HepG2 (cell line): ENCODE measurements around the gene HYLS1. TPM values are rescaled to one million over a fixed set of nuclear protein-coding genes. Genes with fewer than 3 reads are reported as not detected.

ENCODE experiments used
- ATAC-seq: fragments of 200-7000 bp; cut with Tn5 transposase; 3 replicates; pipeline ENCODE4 v1.9.1; 2020; ENCODE audit warnings: mild to moderate bottlenecking, moderate library complexity
- BruUV-seq: library from RNA; stranded (reverse); fragments of 400-500 nt; replicated peaks from 2 replicates; lab custom pipeline; 2021; lab: Mats Ljungman, UMichigan
- CTCF ChIA-PET: fragments of 300-600 bp; formaldehyde crosslinking; extraction: SDS; loops from one replicate; lab custom pipeline; 2021; ENCODE audit warnings: low total read pairs, inconsistent platforms, low intra/inter-chr PET ratio; lab: Yijun Ruan, JAX
- POLR2A ChIA-PET: fragments of 350-600 bp; sonication (Branson Sonifier 250); formaldehyde crosslinking; loops from one replicate; lab custom pipeline; 2020; ENCODE audit warnings: antibody characterized with exemption, inconsistent platforms; lab: Yijun Ruan, JAX
- DNase-seq: peaks from one replicate; pipeline ENCODE4 v3.0.0-alpha.2; 2015; ENCODE audit warnings: low spot score
- FAIRE-seq: peaks from 3 replicates; lab custom pipeline; 2011; peaks lifted over from hg19 to GRCh38; lab: Jason Lieb, UNC
- H2AFZ ChIP-seq: one replicate; pipeline ENCODE4 v1.6.1; 2011; ENCODE audit warnings: low read length, inconsistent platforms
- H3K27ac ChIP-seq: fragments of 300-600 bp; 3 replicates; pipeline ENCODE4 v1.8.0; 2011; ENCODE audit warnings: mixed run types, mild to moderate bottlenecking, mixed read lengths, low read length, inconsistent platforms; ENCODE audit not compliant: insufficient read depth; ENCODE audit errors: extremely low read length
- H3K27me3 ChIP-seq, 2 experiments: fragments of 200-600 bp in 1 of 2; 2 replicates in 1 of 2; 3 replicates in 1 of 2; pipeline versions ENCODE4 v1.6.0 to v1.8.0; 2011; ENCODE audit warnings: low read length in 2 of 2, mild to moderate bottlenecking in 2 of 2, moderate library complexity in 2 of 2, inconsistent platforms in 1 of 2; ENCODE audit not compliant: insufficient read depth in 2 of 2, control insufficient read depth in 1 of 2
- H3K36me3 ChIP-seq, 2 experiments: fragments of 200-600 bp in 1 of 2; replicated peaks in 1 of 2; 2 replicates in 1 of 2; 3 replicates in 1 of 2; pipeline versions ENCODE4 v1.5.1 to v1.8.0; 2011; ENCODE audit warnings: low read length in 2 of 2, inconsistent platforms in 1 of 2; ENCODE audit not compliant: insufficient read depth in 2 of 2, control insufficient read depth in 1 of 2
- H3K4me1 ChIP-seq: 2 replicates; pipeline ENCODE4 v1.5.1; 2012; ENCODE audit warnings: low read length, inconsistent platforms; ENCODE audit not compliant: insufficient read depth
- H3K4me2 ChIP-seq: 2 replicates; pipeline ENCODE4 v1.6.0; 2011; ENCODE audit warnings: low read depth, low read length, inconsistent platforms
- H3K4me3 ChIP-seq, 3 experiments: fragments of 200-600 bp in 1 of 3; sonication (generic), shearing (Covaris generic) in 1 of 3; replicated peaks in 1 of 3; 2 replicates each; pipeline ENCODE4 v1.5.1; 2011 to 2016; ENCODE audit warnings: low read length in 3 of 3, inconsistent platforms in 2 of 3, low read depth in 2 of 3, mild to moderate bottlenecking in 2 of 3, control low read depth in 1 of 3, mixed read lengths in 1 of 3; ENCODE audit not compliant: insufficient read depth in 1 of 3
- H3K79me2 ChIP-seq: one replicate; pipeline ENCODE4 v1.6.1; 2011; ENCODE audit warnings: low read length, inconsistent platforms; ENCODE audit not compliant: insufficient read depth
- H3K9ac ChIP-seq: 2 replicates; pipeline ENCODE4 v1.6.0; 2011; ENCODE audit warnings: mild to moderate bottlenecking, low read depth, low read length, inconsistent platforms; ENCODE audit not compliant: insufficient read depth
- H3K9me3 ChIP-seq: 2 replicates; pipeline ENCODE4 v1.5.1; 2012; ENCODE audit warnings: mild to moderate bottlenecking, low read length
- H4K20me1 ChIP-seq: 2 replicates; pipeline ENCODE4 v1.6.0; 2011; ENCODE audit warnings: inconsistent platforms, mild to moderate bottlenecking, low read length, moderate library complexity; ENCODE audit not compliant: insufficient read depth
- NONO ChIP-seq, 2 experiments: fragments of 450-650 bp in 1 of 2; sonication (generic) in 1 of 2; formaldehyde crosslinking in 1 of 2; IDR thresholded peaks in 1 of 2; conservative IDR thresholded peaks in 1 of 2; 2 replicates each; pipeline versions ENCODE4 v1.6.1 to v1.8.0; 2017 to 2022; ENCODE audit warnings: mild to moderate bottlenecking in 1 of 2, missing genetic modification reagents in 1 of 2, moderate library complexity in 1 of 2
- RFX5 ChIP-seq: IDR thresholded peaks from 2 replicates; pipeline ENCODE4 v1.6.1; 2011; ENCODE audit warnings: low read depth, low read length, improper control_type of control experiment
- SATB2 ChIP-seq: sonication (generic); formaldehyde crosslinking; IDR thresholded peaks from 2 replicates; pipeline ENCODE4 v1.5.0; 2020; ENCODE audit warnings: missing genetic modification reagents
- ZNF251 ChIP-seq: sonication (generic); formaldehyde crosslinking; IDR thresholded peaks from 2 replicates; pipeline ENCODE4 v1.9.0; 2021; ENCODE audit warnings: mild to moderate bottlenecking, missing genetic modification reagents
- ZNF720 ChIP-seq: sonication (generic); formaldehyde crosslinking; IDR thresholded peaks from 2 replicates; pipeline ENCODE4 v1.4.0; 2020; ENCODE audit warnings: missing genetic modification reagents
- ZNF878 ChIP-seq: sonication (generic); formaldehyde crosslinking; IDR thresholded peaks from 2 replicates; pipeline ENCODE4 v1.8.1; 2023; ENCODE audit warnings: mild to moderate bottlenecking, missing genetic modification reagents, moderate library complexity
- ZZZ3 ChIP-seq: sonication (generic); formaldehyde crosslinking; IDR thresholded peaks from 2 replicates; pipeline ENCODE4 v1.4.0; 2020; ENCODE audit warnings: missing genetic modification reagents, mild to moderate bottlenecking, borderline replicate concordance
- in situ Hi-C: cut with HindIII; loops from 2 replicates; pipeline ENCODE4 v1.10.0; 2017; ENCODE audit warnings: low pct_unique_long_range_greater_than_20kb; ENCODE audit not compliant: extremely low pct_ligation_motif_present
- intact Hi-C: fragments of 100-400 bp; cut with micrococcal nuclease; formaldehyde crosslinking; loops from one replicate; pipeline ENCODE4 v1.10.0; 2022; ENCODE audit not compliant: unreplicated experiment
- polyA plus RNA-seq, 8 experiments: library from polyadenylated mRNA; depleted of rRNA in 3 of 8; stranded (reverse) in 7 of 8; unstranded in 1 of 8; fragments of >200 nt; fragmentation: Illumina TruSeq in 4 of 8; extraction: Trizol in 4 of 8; gene quantifications; 2 replicates each; pipeline versions ENCODE4 v1.2.1 to v1.2.3, GENCODE V29; 2011 to 2016; ENCODE audit warnings: low read depth in 4 of 8, missing spikeins in 1 of 8, mixed read lengths in 1 of 8; ENCODE audit not compliant: insufficient read depth in 1 of 8
- total RNA-seq, 5 experiments: library from RNA; depleted of rRNA; stranded (reverse); fragments of >200 nt; fragmentation: Illumina TruSeq; extraction: Trizol; gene quantifications; 2 replicates each; pipeline ENCODE4 v1.2.3, GENCODE V29; 2016; ENCODE audit warnings: low read depth in 1 of 5
- TF ChIP-seq, protein P1 (sequence below), 2 experiments: fragments of 450-650 bp in 1 of 2; sonication (generic) in 1 of 2; formaldehyde crosslinking; IDR thresholded peaks; 2 replicates each; pipeline versions ENCODE4 v1.5.0 to v1.8.0; 2020 to 2022; ENCODE audit warnings: mild to moderate bottlenecking in 1 of 2, missing genetic modification reagents in 1 of 2
- TF ChIP-seq, protein P2 (sequence below): sonication (generic); formaldehyde crosslinking; IDR thresholded peaks from 2 replicates; pipeline ENCODE4 v1.5.0; 2020; ENCODE audit warnings: mild to moderate bottlenecking, missing genetic modification reagents, borderline replicate concordance
- TF ChIP-seq, protein P3 (sequence below): sonication (generic); formaldehyde crosslinking; IDR thresholded peaks from 2 replicates; pipeline ENCODE4 v1.4.0; 2020; ENCODE audit warnings: missing genetic modification reagents, borderline replicate concordance
- TF ChIP-seq, protein P4 (sequence below): sonication (generic); formaldehyde crosslinking; IDR thresholded peaks from 2 replicates; pipeline ENCODE4 v1.4.0; 2020; ENCODE audit warnings: mild to moderate bottlenecking, missing genetic modification reagents

The HYLS1 gene
- total and polyA plus RNA-seq, 2 of the 13 experiments (the other 11 are each of a cell fraction or from before 2014, with no cell fraction given), result 1.3 to 3.8 TPM

DNA sequence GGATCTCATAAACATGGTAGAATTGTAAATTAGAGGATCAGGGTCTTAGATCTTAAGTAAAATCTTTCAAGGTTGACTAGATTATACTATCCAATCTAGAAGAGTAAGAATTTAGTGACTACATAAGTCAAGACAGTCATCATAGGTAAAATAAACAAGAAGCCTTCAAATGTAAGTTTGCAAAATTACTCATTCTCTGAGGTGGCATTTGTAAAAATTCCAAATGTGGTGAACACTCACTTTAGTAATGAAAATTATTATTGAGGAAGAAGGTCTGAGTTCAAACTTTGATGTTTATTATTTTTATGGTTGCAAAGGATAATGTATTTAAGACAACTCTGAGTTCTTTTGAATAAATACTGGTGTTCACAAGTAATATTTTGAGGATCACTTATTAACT is 4.6 kb downstream of the HYLS1 start:
- ATAC-seq (no peak), DNase-seq (no peak), FAIRE-seq (no peak)
- Histone ChIP-seq H3K4me3 (no peak overlapping the region), H3K36me3 (peaks cover 0 to 17% of the 10 kb centered on the region in 2 experiments; a peak in 2 of 5 replicates), H3K4me2 (no peak overlapping the region), H3K9me3 (no peaks in the 10 kb centered on the region), H3K4me1 (peaks cover 23% of the 10 kb centered on the region), H3K27ac (no peak overlapping the region), H4K20me1 (no peaks in the 10 kb centered on the region), H3K79me2 (no peaks in the 10 kb centered on the region), H3K27me3 (no peaks in the 10 kb centered on the region), H3K9ac (no peak overlapping the region), H2AFZ (no peak overlapping the region)
- in situ Hi-C loops, result no loop called here
- intact Hi-C loops, result no loop called here
- ChIA-PET CTCF (no interaction called here), POLR2A (no interaction called here)
- no TSS peak for BruUV-seq
- TF ChIP-seq RFX5, result no peak
- TF ChIP-seq ZZZ3 (CRISPR knock-in tag), result no peak
- TF ChIP-seq NONO (IDR thresholded peaks at IDR 0.05), result no peak
- TF ChIP-seq NONO (CRISPR knock-in tag; conservative IDR thresholded peaks at IDR 0.05), result no peak
- TF ChIP-seq, all 625 proteins: peak for 0

DNA sequence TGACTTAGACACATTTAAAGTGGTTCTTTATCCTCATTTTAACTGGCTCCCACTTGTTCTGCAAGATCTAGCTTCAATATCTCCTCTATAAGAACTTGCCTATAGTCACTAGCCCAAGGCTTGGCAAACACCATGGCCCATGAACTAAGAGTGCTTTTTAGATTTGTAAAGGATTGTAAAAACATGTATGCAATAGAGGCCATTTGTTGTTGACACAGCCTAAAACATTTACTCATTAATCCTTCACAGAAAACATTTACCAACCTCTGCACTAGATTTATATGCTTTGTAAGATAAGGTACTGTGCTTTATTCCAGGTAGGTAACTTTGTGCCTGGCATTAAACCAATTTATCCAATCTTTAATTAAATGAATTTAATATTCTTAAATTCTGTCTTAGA is 5.5 kb downstream of the HYLS1 start:
- H3K4me1 ChIP-seq, result peaks cover 20% of the 10 kb centered on the region
- intact Hi-C loops, result no loop called here
- H3K27ac ChIP-seq, result no peak overlapping the region
- ChIA-PET POLR2A (interaction anchor here (1.2 kb wide), 1 partner anchor 10 kb away, joined by 3 read pairs; the partner anchor contains the start of gene PUS3), CTCF (no interaction called here)
- in situ Hi-C loops, result no loop called here
- peaks cover 0 to 17% of the 10 kb centered on the region in 2 experiments; a peak in 2 of 5 replicates for H3K36me3 ChIP-seq
- H2AFZ ChIP-seq, result no peak overlapping the region
- FAIRE-seq (no peak), DNase-seq (no peak), ATAC-seq (no peak)
- no peaks in the 10 kb centered on the region for H3K79me2 ChIP-seq
- H3K4me3 ChIP-seq, result no peak overlapping the region
- H3K4me2 ChIP-seq, result no peak overlapping the region
- H4K20me1 ChIP-seq, result no peaks in the 10 kb centered on the region
- H3K9me3 ChIP-seq, result no peaks in the 10 kb centered on the region
- no TSS peak for BruUV-seq
- no peak overlapping the region for H3K9ac ChIP-seq
- no peaks in the 10 kb centered on the region for H3K27me3 ChIP-seq
- TF ChIP-seq, protein P1, sequence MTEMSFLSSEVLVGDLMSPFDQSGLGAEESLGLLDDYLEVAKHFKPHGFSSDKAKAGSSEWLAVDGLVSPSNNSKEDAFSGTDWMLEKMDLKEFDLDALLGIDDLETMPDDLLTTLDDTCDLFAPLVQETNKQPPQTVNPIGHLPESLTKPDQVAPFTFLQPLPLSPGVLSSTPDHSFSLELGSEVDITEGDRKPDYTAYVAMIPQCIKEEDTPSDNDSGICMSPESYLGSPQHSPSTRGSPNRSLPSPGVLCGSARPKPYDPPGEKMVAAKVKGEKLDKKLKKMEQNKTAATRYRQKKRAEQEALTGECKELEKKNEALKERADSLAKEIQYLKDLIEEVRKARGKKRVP (CRISPR knock-in tag; IDR thresholded peaks at IDR 0.05), result no peak
- TF ChIP-seq ZNF878 (no peak), ZNF720 (no peak), SATB2 (CRISPR knock-in tag) (no peak), ZNF251 (CRISPR knock-in tag) (no peak)
- TF ChIP-seq, protein P2, sequence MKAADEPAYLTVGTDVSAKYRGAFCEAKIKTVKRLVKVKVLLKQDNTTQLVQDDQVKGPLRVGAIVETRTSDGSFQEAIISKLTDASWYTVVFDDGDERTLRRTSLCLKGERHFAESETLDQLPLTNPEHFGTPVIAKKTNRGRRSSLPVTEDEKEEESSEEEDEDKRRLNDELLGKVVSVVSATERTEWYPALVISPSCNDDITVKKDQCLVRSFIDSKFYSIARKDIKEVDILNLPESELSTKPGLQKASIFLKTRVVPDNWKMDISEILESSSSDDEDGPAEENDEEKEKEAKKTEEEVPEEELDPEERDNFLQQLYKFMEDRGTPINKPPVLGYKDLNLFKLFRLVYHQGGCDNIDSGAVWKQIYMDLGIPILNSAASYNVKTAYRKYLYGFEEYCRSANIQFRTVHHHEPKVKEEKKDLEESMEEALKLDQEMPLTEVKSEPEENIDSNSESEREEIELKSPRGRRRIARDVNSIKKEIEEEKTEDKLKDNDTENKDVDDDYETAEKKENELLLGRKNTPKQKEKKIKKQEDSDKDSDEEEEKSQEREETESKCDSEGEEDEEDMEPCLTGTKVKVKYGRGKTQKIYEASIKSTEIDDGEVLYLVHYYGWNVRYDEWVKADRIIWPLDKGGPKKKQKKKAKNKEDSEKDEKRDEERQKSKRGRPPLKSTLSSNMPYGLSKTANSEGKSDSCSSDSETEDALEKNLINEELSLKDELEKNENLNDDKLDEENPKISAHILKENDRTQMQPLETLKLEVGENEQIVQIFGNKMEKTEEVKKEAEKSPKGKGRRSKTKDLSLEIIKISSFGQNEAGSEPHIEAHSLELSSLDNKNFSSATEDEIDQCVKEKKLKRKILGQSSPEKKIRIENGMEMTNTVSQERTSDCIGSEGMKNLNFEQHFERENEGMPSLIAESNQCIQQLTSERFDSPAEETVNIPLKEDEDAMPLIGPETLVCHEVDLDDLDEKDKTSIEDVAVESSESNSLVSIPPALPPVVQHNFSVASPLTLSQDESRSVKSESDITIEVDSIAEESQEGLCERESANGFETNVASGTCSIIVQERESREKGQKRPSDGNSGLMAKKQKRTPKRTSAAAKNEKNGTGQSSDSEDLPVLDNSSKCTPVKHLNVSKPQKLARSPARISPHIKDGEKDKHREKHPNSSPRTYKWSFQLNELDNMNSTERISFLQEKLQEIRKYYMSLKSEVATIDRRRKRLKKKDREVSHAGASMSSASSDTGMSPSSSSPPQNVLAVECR (CRISPR knock-in tag), result no peak
- TF ChIP-seq, protein P3, sequence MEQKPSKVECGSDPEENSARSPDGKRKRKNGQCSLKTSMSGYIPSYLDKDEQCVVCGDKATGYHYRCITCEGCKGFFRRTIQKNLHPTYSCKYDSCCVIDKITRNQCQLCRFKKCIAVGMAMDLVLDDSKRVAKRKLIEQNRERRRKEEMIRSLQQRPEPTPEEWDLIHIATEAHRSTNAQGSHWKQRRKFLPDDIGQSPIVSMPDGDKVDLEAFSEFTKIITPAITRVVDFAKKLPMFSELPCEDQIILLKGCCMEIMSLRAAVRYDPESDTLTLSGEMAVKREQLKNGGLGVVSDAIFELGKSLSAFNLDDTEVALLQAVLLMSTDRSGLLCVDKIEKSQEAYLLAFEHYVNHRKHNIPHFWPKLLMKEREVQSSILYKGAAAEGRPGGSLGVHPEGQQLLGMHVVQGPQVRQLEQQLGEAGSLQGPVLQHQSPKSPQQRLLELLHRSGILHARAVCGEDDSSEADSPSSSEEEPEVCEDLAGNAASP, result no peak
- TF ChIP-seq, protein P4, sequence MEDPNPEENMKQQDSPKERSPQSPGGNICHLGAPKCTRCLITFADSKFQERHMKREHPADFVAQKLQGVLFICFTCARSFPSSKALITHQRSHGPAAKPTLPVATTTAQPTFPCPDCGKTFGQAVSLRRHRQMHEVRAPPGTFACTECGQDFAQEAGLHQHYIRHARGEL (CRISPR knock-in tag), result no peak
